GM19463 (cell line): ENCODE data around the gene HTR6.
"Not testable (repeated sequence)": the region's sequence is repeated elsewhere in the genome, so short reads cannot be mapped to it uniquely, and the experiment has no call there.

ENCODE experiments used
- ATAC-seq: cut with Tn5 transposase; IDR thresholded peaks from one replicate; pipeline ENCODE4 v1.9.1; 2021; ENCODE audit warnings: mild to moderate bottlenecking, moderate library complexity; ENCODE audit not compliant: unreplicated experiment

HTR6 gene

GRCh38 chr1:19664453-19665185 is at the start of gene HTR6:
HTR6 (plus strand) TSS chr1:19664875; CDS start chr1:19665754, 879 bp downstream.
- no peak for ATAC-seq

- no peak for ATAC-seq
Observed at GRCh38 chr1:19615438-19615837, 49.2 kb upstream of the HTR6 start.

- ATAC-seq: no peak
Observed at GRCh38 chr1:19616489-19616888, 48.2 kb upstream of the HTR6 start.

- ATAC-seq: no peak
Observed at GRCh38 chr1:19617376-19617775, 47.3 kb upstream of the HTR6 start.

- no peak for ATAC-seq
Observed at GRCh38 chr1:19618428-19618827, 46.2 kb upstream of the HTR6 start.

GRCh38 chr1:19619697-19620384 is 44.8 kb upstream of the HTR6 start:
- no peak for ATAC-seq

- no peak for ATAC-seq
Observed at GRCh38 chr1:19620786-19621185, 43.9 kb upstream of the HTR6 start.

- no peak for ATAC-seq
Observed at GRCh38 chr1:19621274-19621950, 43.3 kb upstream of the HTR6 start.

GRCh38 chr1:19622204-19622603 is 42.5 kb upstream of the HTR6 start:
- ATAC-seq: no peak

GRCh38 chr1:19623523-19623922 is 41.2 kb upstream of the HTR6 start:
- no peak for ATAC-seq

GRCh38 chr1:19625291-19625937 is 39.3 kb upstream of the HTR6 start:
- no peak for ATAC-seq

GRCh38 chr1:19628879-19629278 is 35.8 kb upstream of the HTR6 start:
- ATAC-seq: no peak

GRCh38 chr1:19629357-19629756 is 35.3 kb upstream of the HTR6 start:
- ATAC-seq: no peak

- not testable (repeated sequence) for ATAC-seq
Observed at GRCh38 chr1:19630192-19630591, 34.5 kb upstream of the HTR6 start.

- no peak for ATAC-seq
Observed at GRCh38 chr1:19630720-19631395, 33.8 kb upstream of the HTR6 start.

- no peak for ATAC-seq
Observed at GRCh38 chr1:19632211-19632610, 32.5 kb upstream of the HTR6 start.

- no peak for ATAC-seq
Observed at GRCh38 chr1:19633106-19633505, 31.6 kb upstream of the HTR6 start.

- not testable (repeated sequence) for ATAC-seq
Observed at GRCh38 chr1:19635064-19635463, 29.6 kb upstream of the HTR6 start.

- ATAC-seq: no peak
Observed at GRCh38 chr1:19635646-19636045, 29.0 kb upstream of the HTR6 start.

- ATAC-seq: no peak
Observed at GRCh38 chr1:19636065-19636464, 28.6 kb upstream of the HTR6 start.

GRCh38 chr1:19636749-19637148 is 27.9 kb upstream of the HTR6 start:
- ATAC-seq: not testable (repeated sequence)
